Neuronal stem cell (in vitro differentiated cells): Measurements from ENCODE around the gene DNAJA3.

Source experiments
- DNase-seq: peaks from one replicate; pipeline ENCODE4 v3.0.0-alpha.2; 2013; ENCODE audit warnings: low spot score
- H2AFZ ChIP-seq: one replicate; pipeline ENCODE4 v1.6.1; 2013; ENCODE audit warnings: mild to moderate bottlenecking, low read length, inconsistent platforms
- H2AK5ac ChIP-seq: 2 replicates; pipeline ENCODE4 v1.6.1; 2013; ENCODE audit warnings: low read depth, mild to moderate bottlenecking, inconsistent platforms, low read length, moderate library complexity, mixed read lengths
- H2BK120ac ChIP-seq: 2 replicates; pipeline ENCODE4 v1.6.1; 2013; ENCODE audit warnings: low read depth, mild to moderate bottlenecking, inconsistent platforms, low read length, moderate library complexity, mixed read lengths
- H2BK12ac ChIP-seq: one replicate; pipeline ENCODE4 v1.6.1; 2013; ENCODE audit warnings: low read length, inconsistent platforms
- H2BK15ac ChIP-seq: 2 replicates; pipeline ENCODE4 v1.6.1; 2013; ENCODE audit warnings: mild to moderate bottlenecking, low read length, inconsistent platforms, mixed read lengths
- H2BK5ac ChIP-seq: one replicate; pipeline ENCODE4 v1.6.1; 2013; ENCODE audit warnings: inconsistent platforms, mild to moderate bottlenecking, low read length, moderate library complexity
- H3K14ac ChIP-seq: one replicate; pipeline ENCODE4 v1.6.1; 2013; ENCODE audit warnings: low read length, inconsistent platforms
- H3K18ac ChIP-seq: 2 replicates; pipeline ENCODE4 v1.6.1; 2013; ENCODE audit warnings: low read length, inconsistent platforms
- H3K23ac ChIP-seq: 2 replicates; pipeline ENCODE4 v1.6.1; 2013; ENCODE audit warnings: low read depth, mild to moderate bottlenecking, mixed read lengths, low read length, inconsistent platforms; ENCODE audit not compliant: poor library complexity
- H3K27ac ChIP-seq: replicated peaks from 3 replicates; pipeline ENCODE4 v1.5.1; 2013; ENCODE audit warnings: low read length, inconsistent platforms
- H3K27me3 ChIP-seq, 3 experiments: 2 replicates each; pipeline ENCODE4 v1.6.1; 2013; ENCODE audit warnings: low read length in 3 of 3, mild to moderate bottlenecking in 2 of 3, inconsistent platforms in 1 of 3, low read depth in 1 of 3, mixed read lengths in 1 of 3, moderate library complexity in 1 of 3; ENCODE audit not compliant: control insufficient read depth in 3 of 3, insufficient read depth in 3 of 3
- H3K36me3 ChIP-seq, 2 donors: replicated peaks in 1 of 2; 2 replicates each; pipeline ENCODE4 v1.6.1; 2013; ENCODE audit warnings: low read length in 2 of 2; ENCODE audit not compliant: control insufficient read depth in 2 of 2, insufficient read depth in 2 of 2
- H3K4ac ChIP-seq: 2 replicates; pipeline ENCODE4 v1.6.1; 2013; ENCODE audit warnings: inconsistent platforms, mild to moderate bottlenecking, low read length, moderate library complexity
- H3K4me1 ChIP-seq, 2 donors: 1 replicate in 1 of 2; 2 replicates in 1 of 2; pipeline ENCODE4 v1.6.1; 2013; ENCODE audit warnings: low read length in 2 of 2, low read depth in 1 of 2; ENCODE audit not compliant: control insufficient read depth in 2 of 2, insufficient read depth in 1 of 2
- H3K4me2 ChIP-seq: one replicate; pipeline ENCODE4 v1.6.1; 2013; ENCODE audit warnings: mild to moderate bottlenecking, low read length, inconsistent platforms; ENCODE audit not compliant: insufficient read depth, poor library complexity, severe bottlenecking
- H3K4me3 ChIP-seq, 2 donors: 2 replicates each; pipeline ENCODE4 v1.5.1; 2013; ENCODE audit warnings: low read length in 2 of 2, mild to moderate bottlenecking in 2 of 2, inconsistent platforms in 1 of 2, moderate library complexity in 1 of 2
- H3K79me1 ChIP-seq: one replicate; pipeline ENCODE4 v1.6.1; 2013; ENCODE audit warnings: low read depth, mild to moderate bottlenecking, inconsistent platforms, low read length, moderate library complexity
- H3K9ac ChIP-seq: one replicate; pipeline ENCODE4 v1.6.1; 2013; ENCODE audit warnings: mild to moderate bottlenecking, low read depth, low read length, inconsistent platforms; ENCODE audit not compliant: poor library complexity
- H3K9me3 ChIP-seq, 2 donors: replicated peaks in 1 of 2; 2 replicates each; pipeline versions ENCODE3 to v1.6.1; 2013; ENCODE audit warnings: low read length in 2 of 2, mild to moderate bottlenecking in 2 of 2, inconsistent platforms in 1 of 2, low read depth in 1 of 2, mixed read lengths in 1 of 2, moderate library complexity in 1 of 2; ENCODE audit not compliant: control insufficient read depth in 2 of 2, insufficient read depth in 1 of 2
- H4K8ac ChIP-seq: one replicate; pipeline ENCODE4 v1.6.1; 2013; ENCODE audit warnings: low read depth, mild to moderate bottlenecking, inconsistent platforms, low read length, moderate library complexity
- H4K91ac ChIP-seq: one replicate; pipeline ENCODE4 v1.6.1; 2013; ENCODE audit warnings: low read length, low read depth, mild to moderate bottlenecking, inconsistent platforms; ENCODE audit not compliant: poor library complexity
- WGBS, 2 donors: extraction: QIAGEN DNeasy Blood & Tissue Kit; methylation state at CpG; one replicate each; pipeline ENCODE4 v1.1.7; 2013; ENCODE audit warnings: missing lambda C conversion rate in 2 of 2, mixed read lengths in 1 of 2; ENCODE audit not compliant: insufficient read length in 2 of 2, insufficient replicate concordance in 1 of 2; ENCODE audit errors: extremely low coverage in 2 of 2; 5-methylcytosine and 5-hydroxymethylcytosine counted together

Gene DNAJA3

GRCh38 chr16:4401094-4401501 lies 24.6 kb upstream of the DNAJA3 start:
- Histone ChIP-seq H2AFZ (no peak overlapping the region), H3K4ac (no peak overlapping the region), H2BK12ac (peak overlapping the region; percentile 26), H3K36me3 (no peaks in the 10 kb centered on the region), H2BK5ac (no peak overlapping the region), H3K23ac (no peak overlapping the region), H3K9ac (no peak overlapping the region), H3K4me1 (peaks cover 2 to 3% of the 10 kb centered on the region in 2 donors), H3K9me3 (no peaks in the 10 kb centered on the region), H3K18ac (no peak overlapping the region), H3K4me2 (no peak overlapping the region), H2AK5ac (peak overlapping the region; percentile 16), H3K4me3 (no peak overlapping the region), H3K27ac (no peak overlapping the region), H2BK120ac (no peak overlapping the region), H3K14ac (no peak overlapping the region), H2BK15ac (no peak overlapping the region), H3K79me1 (peaks cover 4% of the 10 kb centered on the region), H4K8ac (no peak overlapping the region), H3K27me3 (no peaks in the 10 kb centered on the region), H4K91ac (no peak overlapping the region)
- WGBS, 2 donors: no CpG with 5 or more reads among the region's 12 CpGs
- DNase-seq: no peak

- no peak overlapping the region for H3K4me3 ChIP-seq
- peaks cover 4% of the 10 kb centered on the region for H3K79me1 ChIP-seq
- no peak overlapping the region for H3K14ac ChIP-seq
- H4K91ac ChIP-seq: no peak overlapping the region
- H2BK120ac ChIP-seq: no peak overlapping the region
- no peak overlapping the region for H3K9ac ChIP-seq
- H4K8ac ChIP-seq: no peak overlapping the region
- H3K4me2 ChIP-seq: no peak overlapping the region
- no peaks in the 10 kb centered on the region for H3K27me3 ChIP-seq
- no peaks in the 10 kb centered on the region for H3K9me3 ChIP-seq
- H3K4ac ChIP-seq: no peak overlapping the region
- H2BK12ac ChIP-seq: peak overlapping the region; percentile 26
- H2BK15ac ChIP-seq: no peak overlapping the region
- H2AFZ ChIP-seq: no peak overlapping the region
- peak overlapping the region; percentile 16 for H2AK5ac ChIP-seq
- H3K36me3 ChIP-seq: no peaks in the 10 kb centered on the region
- WGBS, 2 donors: no CpG with 5 or more reads among the region's 12 CpGs
- H2BK5ac ChIP-seq: no peak overlapping the region
- no peak overlapping the region for H3K23ac ChIP-seq
- H3K18ac ChIP-seq: peak overlapping the region; percentile 7
- no peak overlapping the region for H3K27ac ChIP-seq
- no peak for DNase-seq
- peaks cover 2 to 3% of the 10 kb centered on the region in 2 donors for H3K4me1 ChIP-seq
These were observed 24.2 kb upstream of the DNAJA3 start for GRCh38 chr16:4401510-4401909.

GRCh38 chr16:4402439-4403132 lies 23.1 kb upstream of the DNAJA3 start:
- H3K4ac ChIP-seq: no peak overlapping the region
- H4K91ac ChIP-seq: no peak overlapping the region
- WGBS, 2 donors: no CpG with 5 or more reads among the region's 29 CpGs
- no peak overlapping the region for H2BK5ac ChIP-seq
- H3K4me2 ChIP-seq: no peak overlapping the region
- no peak overlapping the region for H2BK15ac ChIP-seq
- no peak overlapping the region for H3K14ac ChIP-seq
- H3K9ac ChIP-seq: peak overlapping the region; percentile 39
- H2BK12ac ChIP-seq: no peak overlapping the region
- H2AFZ ChIP-seq: peak overlapping the region; percentile 77
- H3K9me3 ChIP-seq: no peaks in the 10 kb centered on the region
- peak overlapping the region; percentile 63 for H3K18ac ChIP-seq
- no peak overlapping the region for H3K27ac ChIP-seq
- peaks cover 0 to 2% of the 10 kb centered on the region in 2 donors for H3K36me3 ChIP-seq
- no peak overlapping the region for H2BK120ac ChIP-seq
- peaks cover 4% of the 10 kb centered on the region for H3K79me1 ChIP-seq
- peak overlapping the region; percentile 81 for H3K23ac ChIP-seq
- H2AK5ac ChIP-seq: no peak overlapping the region
- peaks cover 2 to 3% of the 10 kb centered on the region in 2 donors for H3K4me1 ChIP-seq
- peak; percentile 82 for DNase-seq
- no peak overlapping the region for H4K8ac ChIP-seq
- no peaks in the 10 kb centered on the region for H3K27me3 ChIP-seq
- no peak overlapping the region for H3K4me3 ChIP-seq

- no peak overlapping the region for H3K4me3 ChIP-seq
- no peak overlapping the region for H3K27ac ChIP-seq
- H2AK5ac ChIP-seq: peak overlapping the region; percentile 68
- H2BK5ac ChIP-seq: no peak overlapping the region
- peaks cover 0 to 5% of the 10 kb centered on the region in 2 donors for H3K36me3 ChIP-seq
- no peak overlapping the region for H3K4me2 ChIP-seq
- no peak overlapping the region for H3K4ac ChIP-seq
- H3K9ac ChIP-seq: peak overlapping the region; percentile 7
- no peak overlapping the region for H2AFZ ChIP-seq
- H4K8ac ChIP-seq: no peak overlapping the region
- H3K14ac ChIP-seq: no peak overlapping the region
- H4K91ac ChIP-seq: no peak overlapping the region
- no peaks in the 10 kb centered on the region for H3K9me3 ChIP-seq
- H2BK15ac ChIP-seq: peak overlapping the region; percentile 65
- peaks cover 2 to 3% of the 10 kb centered on the region in 2 donors for H3K4me1 ChIP-seq
- H3K27me3 ChIP-seq: no peaks in the 10 kb centered on the region
- H2BK12ac ChIP-seq: no peak overlapping the region
- no peak overlapping the region for H2BK120ac ChIP-seq
- H3K18ac ChIP-seq: no peak overlapping the region
- whole genome bisulfite sequencing, 2 donors: no CpG with 5 or more reads among the region's 24 CpGs
- no peak overlapping the region for H3K23ac ChIP-seq
- peaks cover 4% of the 10 kb centered on the region for H3K79me1 ChIP-seq
- no peak for DNase-seq
These were observed 22.3 kb upstream of the DNAJA3 start for GRCh38 chr16:4403133-4403949.
